Naive thymus-derived CD4-positive, alpha-beta T cell (primary cell): ENCODE measurements around the gene SCML1. TPM values are rescaled to one million over a fixed set of nuclear protein-coding genes. Genes with fewer than 3 reads are reported as not detected.
A peak's percentile ranks its signal among the peaks of the same experiment; 100 is the strongest.

Source experiments
- ATAC-seq: fragments of 150-1000 bp; cut with Tn5 transposase; 2 replicates; pipeline ENCODE4 v1.10.0; 2021; ENCODE audit warnings: mild to moderate bottlenecking, moderate library complexity
- CTCF ChIA-PET: fragments of 350-600 bp; sonication (Branson Sonifier 250); formaldehyde crosslinking; loops from one replicate; lab custom pipeline; 2021; ENCODE audit warnings: antibody characterized with exemption; lab: Charles Lee
- POLR2A ChIA-PET: fragments of 350-600 bp; sonication (Branson Sonifier 250); formaldehyde crosslinking; loops from one replicate; lab custom pipeline; 2021; ENCODE audit warnings: antibody characterized with exemption, inconsistent platforms; lab: Charles Lee
- DNase-seq, 9 donors: peaks; one replicate each; pipeline versions ENCODE4 v3.0.0 to v3.0.0-alpha.2; 2020 to 2022; ENCODE audit warnings: mixed read lengths in 1 of 9
- H3K27ac ChIP-seq: one replicate; pipeline ENCODE4 v1.7.0; 2013; ENCODE audit warnings: mild to moderate bottlenecking, low read depth, low read length, moderate library complexity
- H3K27me3 ChIP-seq, 2 donors: one replicate each; pipeline ENCODE4 v1.7.0; 2013; ENCODE audit warnings: low read length in 2 of 2, mild to moderate bottlenecking in 2 of 2, moderate library complexity in 2 of 2; ENCODE audit not compliant: control insufficient read depth in 2 of 2, insufficient read depth in 2 of 2
- H3K36me3 ChIP-seq, 3 experiments: 1 replicate in 2 of 3; 2 replicates in 1 of 3; pipeline ENCODE4 v1.7.0; 2013; ENCODE audit warnings: low read length in 3 of 3, mild to moderate bottlenecking in 3 of 3, moderate library complexity in 1 of 3; ENCODE audit not compliant: insufficient read depth in 3 of 3, control insufficient read depth in 2 of 3
- H3K4me1 ChIP-seq, 2 donors: one replicate each; pipeline ENCODE4 v1.7.0; 2013; ENCODE audit warnings: low read length in 2 of 2, mild to moderate bottlenecking in 2 of 2, moderate library complexity in 1 of 2; ENCODE audit not compliant: control insufficient read depth in 2 of 2, insufficient read depth in 2 of 2
- H3K4me3 ChIP-seq: 2 replicates; pipeline ENCODE4 v1.7.0; 2013; ENCODE audit warnings: mild to moderate bottlenecking, low read length
- H3K9me3 ChIP-seq, 3 experiments: 1 replicate in 2 of 3; 2 replicates in 1 of 3; pipeline ENCODE4 v1.7.0; 2013; ENCODE audit warnings: low read length in 3 of 3; ENCODE audit not compliant: control insufficient read depth in 2 of 3
- H3K27ac Mint-ChIP-seq, 9 donors: one replicate each; pipeline ENCODE4 v1.8.0; 2020 to 2022; ENCODE audit warnings: mixed read lengths in 9 of 9, mild to moderate bottlenecking in 8 of 9, moderate library complexity in 5 of 9, inconsistent platforms in 2 of 9
- H3K27me3 Mint-ChIP-seq, 5 donors: one replicate each; pipeline ENCODE4 v1.8.0; 2021 to 2022; ENCODE audit warnings: mixed read lengths in 5 of 5, mild to moderate bottlenecking in 1 of 5
- H3K36me3 Mint-ChIP-seq, 5 donors: one replicate each; pipeline ENCODE4 v1.8.0; 2020 to 2022; ENCODE audit warnings: mixed read lengths in 5 of 5, mild to moderate bottlenecking in 3 of 5, inconsistent platforms in 1 of 5
- H3K4me1 Mint-ChIP-seq, 7 donors: one replicate each; pipeline ENCODE4 v1.8.0; 2020 to 2022; ENCODE audit warnings: mixed read lengths in 7 of 7, mild to moderate bottlenecking in 3 of 7, inconsistent platforms in 1 of 7
- H3K4me3 Mint-ChIP-seq, 10 donors: one replicate each; pipeline ENCODE4 v1.8.0; 2020 to 2022; ENCODE audit warnings: mild to moderate bottlenecking in 10 of 10, mixed read lengths in 10 of 10, moderate library complexity in 6 of 10, inconsistent platforms in 2 of 10
- H3K9me3 Mint-ChIP-seq, 11 donors: one replicate each; pipeline ENCODE4 v1.8.0; 2020 to 2022; ENCODE audit warnings: mixed read lengths in 11 of 11, mild to moderate bottlenecking in 4 of 11, inconsistent platforms in 1 of 11, moderate library complexity in 1 of 11
- intact Hi-C, 2 donors: fragments of 100-400 bp; cut with micrococcal nuclease; formaldehyde crosslinking; loops; one replicate each; pipeline ENCODE4 v1.15.1; 2023
- polyA plus RNA-seq, 2 donors: library from polyadenylated mRNA; unstranded; fragments of 300-500 nt; fragmentation: Illumina TruSeq; gene quantifications; one replicate each; pipeline ENCODE4 v1.2.3, GENCODE V29; 2021
- total RNA-seq, 6 experiments: library from RNA in 5 of 6; stranded (reverse) in 5 of 6; gene quantifications; 1 replicate in 5 of 6; 2 replicates in 1 of 6; pipeline ENCODE4 v1.2.3 and lab custom pipeline; 2021 to 2026

Gene SCML1
- total and polyA plus RNA-seq, 7 experiments from 2014 or later, result 0.82 to 50.1 (median 23.6) TPM

GRCh38 chrX:17741123-17741511 lies 3.8 kb downstream of the SCML1 start:
- Histone ChIP-seq H3K36me3 (no peaks in the 10 kb centered on the region), H3K4me3 (no peak overlapping the region), H3K4me1 (peaks cover 0 to 9% of the 10 kb centered on the region in 2 donors), H3K9me3 (no peaks in the 10 kb centered on the region), H3K27me3 (no peaks in the 10 kb centered on the region), H3K27ac (no peak overlapping the region)
- peak overlapping the region in 4 of 9 donors; percentile 5 to 86 (median 47) for H3K27ac Mint-ChIP-seq
- peaks cover 0 to 50% (median 0%) of the 10 kb centered on the region in 5 donors for H3K27me3 Mint-ChIP-seq
- ChIA-PET CTCF (no interaction called here), POLR2A (no interaction called here)
- H3K4me1 Mint-ChIP-seq, result peaks cover 13 to 69% (median 46%) of the 10 kb centered on the region in 7 donors
- DNase-seq (no peak), ATAC-seq (no peak)
- H3K9me3 Mint-ChIP-seq, result peaks cover 0 to 4% (median 0%) of the 10 kb centered on the region in 11 donors
- peak overlapping the region in 5 of 10 donors; percentile 35 to 93 (median 84) for H3K4me3 Mint-ChIP-seq
- H3K36me3 Mint-ChIP-seq, result peaks cover 0 to 5% (median 0%) of the 10 kb centered on the region in 5 donors
- intact Hi-C loops, result loop anchor here in 1 of 2 donors (5.0 kb wide), 1 partner anchor 636 kb away; no protein-coding TSS in a partner anchor

- ChIA-PET CTCF (no interaction called here), POLR2A (no interaction called here)
- Histone ChIP-seq H3K27me3 (no peaks in the 10 kb centered on the region), H3K4me1 (peaks cover 0 to 9% of the 10 kb centered on the region in 2 donors), H3K36me3 (peaks cover 0 to 7% (median 0%) of the 10 kb centered on the region in 3 experiments), H3K27ac (no peak overlapping the region), H3K4me3 (no peak overlapping the region), H3K9me3 (no peaks in the 10 kb centered on the region)
- ATAC-seq (no peak), DNase-seq (no peak)
- Mint-ChIP-seq H3K27ac (peak overlapping the region in 3 of 9 donors; percentile 3 to 25 (median 9)), H3K4me3 (peak overlapping the region in 1 of 10 donors; percentile 9), H3K36me3 (peaks cover 0 to 8% (median 0%) of the 10 kb centered on the region in 5 donors), H3K27me3 (peaks cover 0 to 38% (median 0%) of the 10 kb centered on the region in 5 donors), H3K4me1 (peaks cover 9 to 77% (median 57%) of the 10 kb centered on the region in 7 donors), H3K9me3 (peaks cover 0 to 2% (median 0%) of the 10 kb centered on the region in 11 donors)
- intact Hi-C loops, result loop anchor here (2.0 to 5.0 kb wide), 6 partner anchors 45 to 1591 kb away; partner anchors contain the start of gene RAI2 (in 1 of the 2)
These were observed 6.6 kb downstream of the SCML1 start for GRCh38 chrX:17743913-17744312.

GRCh38 chrX:17744896-17745523 lies 7.7 kb downstream of the SCML1 start:
- ChIA-PET CTCF (interaction anchor here (0.6 to 1.3 kb wide), 4 partner anchors 69 to 645 kb away, joined by 3 to 5 read pairs (median 4); no protein-coding TSS in a partner anchor), POLR2A (no interaction called here)
- H3K27ac Mint-ChIP-seq, result no peak overlapping the region
- H3K4me3 ChIP-seq, result no peak overlapping the region
- intact Hi-C loops, result loop anchor here (1.0 to 5.0 kb wide), 8 partner anchors 44 to 1587 kb away; partner anchors contain the start of gene RAI2 (in 1 of the 2)
- H3K4me1 Mint-ChIP-seq, result peaks cover 3 to 66% (median 46%) of the 10 kb centered on the region in 7 donors
- ATAC-seq (peak; percentile 34), DNase-seq (peak in 4 of 9 donors; percentile 27 to 32 (median 28))
- no peak overlapping the region for H3K4me3 Mint-ChIP-seq
- H3K36me3 ChIP-seq, result peaks cover 0 to 11% (median 0%) of the 10 kb centered on the region in 3 experiments
- no peaks in the 10 kb centered on the region for H3K27me3 ChIP-seq
- H3K27me3 Mint-ChIP-seq, result peaks cover 0 to 29% (median 0%) of the 10 kb centered on the region in 5 donors
- H3K9me3 ChIP-seq, result no peaks in the 10 kb centered on the region
- peaks cover 0 to 2% (median 0%) of the 10 kb centered on the region in 11 donors for H3K9me3 Mint-ChIP-seq
- H3K4me1 ChIP-seq, result peaks cover 0 to 9% of the 10 kb centered on the region in 2 donors
- no peak overlapping the region for H3K27ac ChIP-seq
- peaks cover 0 to 8% (median 0%) of the 10 kb centered on the region in 5 donors for H3K36me3 Mint-ChIP-seq

GRCh38 chrX:17747692-17748091 lies 10.4 kb downstream of the SCML1 start:
- Mint-ChIP-seq H3K4me3 (no peak overlapping the region), H3K27me3 (peaks cover 0 to 8% (median 0%) of the 10 kb centered on the region in 5 donors), H3K27ac (peak overlapping the region in 3 of 9 donors; percentile 73 to 94 (median 79)), H3K4me1 (peaks cover 0 to 43% (median 25%) of the 10 kb centered on the region in 7 donors), H3K36me3 (peaks cover 0 to 17% (median 0%) of the 10 kb centered on the region in 5 donors), H3K9me3 (peaks cover 0 to 2% (median 0%) of the 10 kb centered on the region in 11 donors)
- no peak overlapping the region for H3K4me3 ChIP-seq
- peaks cover 0 to 26% (median 0%) of the 10 kb centered on the region in 3 experiments for H3K36me3 ChIP-seq
- no peak overlapping the region for H3K27ac ChIP-seq
- no peaks in the 10 kb centered on the region for H3K4me1 ChIP-seq
- no peaks in the 10 kb centered on the region for H3K27me3 ChIP-seq
- no peak for ATAC-seq
- ChIA-PET CTCF (no interaction called here), POLR2A (no interaction called here)
- no peak for DNase-seq
- no peaks in the 10 kb centered on the region for H3K9me3 ChIP-seq
- intact Hi-C loops, result loop anchor here in 1 of 2 donors (5.0 kb wide), 1 partner anchor 1585 kb away; no protein-coding TSS in a partner anchor

- ATAC-seq (no peak), DNase-seq (no peak)
- no peak overlapping the region for H3K4me3 Mint-ChIP-seq
- peaks cover 0 to 17% (median 0%) of the 10 kb centered on the region in 5 donors for H3K36me3 Mint-ChIP-seq
- peaks cover 0 to 2% (median 0%) of the 10 kb centered on the region in 11 donors for H3K9me3 Mint-ChIP-seq
- intact Hi-C loops, result loop anchor here in 1 of 2 donors (5.0 kb wide), 1 partner anchor 1584 kb away; no protein-coding TSS in a partner anchor
- H3K27me3 Mint-ChIP-seq, result peaks cover 0 to 2% (median 0%) of the 10 kb centered on the region in 5 donors
- POLR2A ChIA-PET, result interaction anchor here (0.6 kb wide), 1 partner anchor 632 kb away, joined by 3 read pairs; no protein-coding TSS in a partner anchor
- Histone ChIP-seq H3K9me3 (no peaks in the 10 kb centered on the region), H3K4me3 (no peak overlapping the region), H3K36me3 (peaks cover 0 to 29% (median 0%) of the 10 kb centered on the region in 3 experiments), H3K27me3 (no peaks in the 10 kb centered on the region), H3K4me1 (no peaks in the 10 kb centered on the region), H3K27ac (no peak overlapping the region)
- H3K27ac Mint-ChIP-seq, result peak overlapping the region in 1 of 9 donors; percentile 38
- CTCF ChIA-PET, result no interaction called here
- H3K4me1 Mint-ChIP-seq, result peaks cover 0 to 33% (median 16%) of the 10 kb centered on the region in 7 donors
These were observed 11.4 kb downstream of the SCML1 start for GRCh38 chrX:17748684-17749083.

GRCh38 chrX:17750436-17750835 lies 13.1 kb downstream of the SCML1 start:
- Histone ChIP-seq H3K4me1 (no peaks in the 10 kb centered on the region), H3K36me3 (peaks cover 0 to 29% (median 0%) of the 10 kb centered on the region in 3 experiments), H3K27me3 (no peaks in the 10 kb centered on the region), H3K4me3 (no peak overlapping the region), H3K9me3 (no peaks in the 10 kb centered on the region), H3K27ac (no peak overlapping the region)
- H3K9me3 Mint-ChIP-seq, result peaks cover 0 to 2% (median 0%) of the 10 kb centered on the region in 11 donors
- intact Hi-C loops, result no loop called here
- ChIA-PET CTCF (interaction anchor here (0.6 kb wide), 1 partner anchor 856 kb away, joined by 5 read pairs; no protein-coding TSS in a partner anchor), POLR2A (interaction anchor here (0.6 kb wide), 1 partner anchor 380 kb away, joined by 3 read pairs; no protein-coding TSS in a partner anchor)
- ATAC-seq (no peak), DNase-seq (no peak)
- no peaks in the 10 kb centered on the region for H3K27me3 Mint-ChIP-seq
- peaks cover 0 to 21% (median 12%) of the 10 kb centered on the region in 7 donors for H3K4me1 Mint-ChIP-seq
- H3K4me3 Mint-ChIP-seq, result no peak overlapping the region
- H3K27ac Mint-ChIP-seq, result peak overlapping the region in 2 of 9 donors; percentile 13 to 33
- peaks cover 0 to 17% (median 0%) of the 10 kb centered on the region in 5 donors for H3K36me3 Mint-ChIP-seq
